SIG-M5 treated with dmso at 0.1 percent for 504 hours (cell line): ENCODE measurements around the gene DUSP3.

ENCODE experiments used
- DNase-seq: peaks from one replicate; lab custom pipeline; 2025; ENCODE audit not compliant: unreplicated experiment; lab: John Stamatoyannopoulos, UW

The DUSP3 gene

GRCh38 chr17:43778337-43779144, at the start of gene DUSP3:
DUSP3 (minus strand) TSS chr17:43778977; CDS start chr17:43778924, 53 bp downstream.
- DNase-seq, result peak; percentile 72

GRCh38 chr17:43827596-43827995, 48.8 kb upstream of the DUSP3 start:
- DNase-seq, result no peak

GRCh38 chr17:43826206-43826605, 47.4 kb upstream of the DUSP3 start:
- DNase-seq, result no peak

- DNase-seq, result no peak
Observed at GRCh38 chr17:43825567-43825966, 46.8 kb upstream of the DUSP3 start.

GRCh38 chr17:43823350-43824084, 44.7 kb upstream of the DUSP3 start:
- no peak for DNase-seq

GRCh38 chr17:43822570-43823190, 43.9 kb upstream of the DUSP3 start:
- DNase-seq, result no peak

GRCh38 chr17:43820759-43821158, 42.0 kb upstream of the DUSP3 start:
- DNase-seq, result no peak

- DNase-seq, result no peak
Observed at GRCh38 chr17:43818966-43819365, 40.2 kb upstream of the DUSP3 start.

GRCh38 chr17:43817826-43818225, 39.0 kb upstream of the DUSP3 start:
- no peak for DNase-seq

- DNase-seq, result no peak
Observed at GRCh38 chr17:43816336-43817320, 37.9 kb upstream of the DUSP3 start.

- peak; percentile 23 for DNase-seq
Observed at GRCh38 chr17:43814714-43815113, 35.9 kb upstream of the DUSP3 start.

- DNase-seq, result no peak
Observed at GRCh38 chr17:43814026-43814425, 35.2 kb upstream of the DUSP3 start.

- DNase-seq, result no peak
Observed at GRCh38 chr17:43813386-43813785, 34.6 kb upstream of the DUSP3 start.

- DNase-seq, result no peak
Observed at GRCh38 chr17:43812396-43813265, 33.9 kb upstream of the DUSP3 start.

GRCh38 chr17:43810823-43811222, 32.0 kb upstream of the DUSP3 start:
- DNase-seq, result no peak

- DNase-seq, result no peak
Observed at GRCh38 chr17:43810226-43810715, 31.5 kb upstream of the DUSP3 start.

GRCh38 chr17:43809121-43809520, 30.3 kb upstream of the DUSP3 start:
- no peak for DNase-seq

- DNase-seq, result peak; percentile 66
Observed at GRCh38 chr17:43808076-43808475, 29.3 kb upstream of the DUSP3 start.

GRCh38 chr17:43805117-43805516, 26.3 kb upstream of the DUSP3 start:
- DNase-seq, result no peak

- no peak for DNase-seq
Observed at GRCh38 chr17:43803758-43804157, 25.0 kb upstream of the DUSP3 start.
